Measurements from ENCODE around the gene GLRA2. TPM values are rescaled to one million over a fixed set of nuclear protein-coding genes. Genes with fewer than 3 reads are reported as not detected.
"Not testable (repeated sequence)": the region's sequence is repeated elsewhere in the genome, so short reads cannot be mapped to it uniquely, and the experiment has no call there.

Gene GLRA2
- total RNA-seq, 1 donor from 2014 or later = 2.9 TPM

DNA sequence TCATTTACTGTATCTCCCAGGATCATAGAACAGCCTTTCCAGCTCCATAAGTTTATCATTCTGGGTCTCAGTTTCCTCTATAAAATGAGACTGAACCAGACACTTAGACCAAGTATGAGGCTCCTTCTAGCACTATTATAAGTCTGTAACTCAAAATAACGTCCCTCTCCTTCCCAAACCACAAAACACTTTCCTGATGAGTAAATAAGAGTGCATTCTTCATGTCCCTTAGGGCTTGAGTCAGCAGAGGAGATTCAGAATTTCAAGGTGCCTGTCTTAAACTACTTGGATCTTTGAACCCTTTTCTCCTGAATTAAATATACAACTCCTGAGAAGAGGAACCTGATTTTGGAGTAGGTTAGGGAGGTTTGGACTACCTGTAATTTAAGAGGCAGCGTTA, 62.6 kb downstream of the GLRA2 start:
- DNase-seq (ENCODE audit: low spot score) = no peak

DNA sequence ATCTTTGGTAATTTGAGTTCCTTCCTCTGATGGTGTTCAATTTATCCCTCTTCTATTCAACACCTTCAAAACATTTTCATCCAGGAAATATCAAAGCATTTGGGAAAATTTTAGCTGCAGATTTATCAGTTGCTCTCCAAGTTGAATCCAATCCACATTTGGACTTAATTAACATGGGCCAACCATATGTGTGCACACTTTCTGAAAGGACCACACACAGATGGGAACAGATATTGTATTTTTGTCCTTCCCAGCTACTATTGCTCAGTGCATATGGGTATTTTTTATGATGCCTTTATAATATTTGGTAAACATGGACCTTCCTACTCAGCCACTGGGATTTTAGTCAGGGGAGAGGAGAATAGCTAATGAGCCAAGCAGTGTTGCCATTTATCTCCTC, 65.2 kb downstream of the GLRA2 start:
- no peak for DNase-seq (ENCODE audit: low spot score)

DNA sequence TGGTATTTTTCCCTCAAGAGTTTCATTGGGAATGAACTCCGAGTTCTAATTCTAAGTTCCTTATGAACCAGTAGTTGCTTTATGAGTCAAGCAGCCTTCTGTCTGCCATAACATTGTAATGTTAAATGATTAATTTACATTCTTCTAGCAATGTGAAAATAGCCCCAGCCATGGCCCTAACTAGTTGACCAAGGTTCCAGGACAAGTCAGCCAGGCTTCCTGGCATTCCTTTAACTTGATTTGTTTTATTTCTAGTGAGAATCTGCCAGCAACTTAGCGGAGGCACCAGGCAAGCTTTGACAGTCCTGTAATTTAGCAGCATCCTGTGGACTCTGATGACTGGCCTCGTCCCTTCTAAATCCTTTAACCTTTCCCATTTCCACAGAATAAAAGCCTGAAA, 69.0 kb downstream of the GLRA2 start:
- DNase-seq (ENCODE audit: low spot score) = no peak

DNA sequence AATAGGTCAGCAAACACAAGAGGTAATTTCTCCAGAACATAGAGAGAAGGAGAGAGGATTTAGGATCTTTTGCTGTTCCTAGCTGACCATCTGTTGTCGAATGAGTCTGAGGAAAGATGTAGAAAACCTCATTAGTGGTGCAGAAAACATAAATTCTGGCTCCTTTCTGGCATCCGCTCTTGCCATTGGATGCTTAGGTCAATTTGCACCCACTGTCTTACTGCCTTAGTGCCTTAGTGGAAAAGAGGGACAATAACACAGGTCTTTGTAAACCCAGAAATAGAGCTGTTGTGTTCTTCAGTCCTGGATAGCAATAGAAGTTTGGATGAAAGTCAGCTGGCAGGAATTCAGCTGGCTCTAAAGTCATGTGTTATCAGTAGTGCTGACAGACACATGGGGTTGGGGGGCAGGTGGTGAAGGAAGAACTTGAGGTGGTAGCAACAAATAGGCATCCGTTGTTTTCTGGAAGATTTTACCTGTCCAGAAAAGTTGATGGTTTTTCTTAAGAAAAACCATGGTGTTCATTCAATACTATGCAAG, 78.2 kb downstream of the GLRA2 start:
- no peak for DNase-seq (ENCODE audit: low spot score)

DNA sequence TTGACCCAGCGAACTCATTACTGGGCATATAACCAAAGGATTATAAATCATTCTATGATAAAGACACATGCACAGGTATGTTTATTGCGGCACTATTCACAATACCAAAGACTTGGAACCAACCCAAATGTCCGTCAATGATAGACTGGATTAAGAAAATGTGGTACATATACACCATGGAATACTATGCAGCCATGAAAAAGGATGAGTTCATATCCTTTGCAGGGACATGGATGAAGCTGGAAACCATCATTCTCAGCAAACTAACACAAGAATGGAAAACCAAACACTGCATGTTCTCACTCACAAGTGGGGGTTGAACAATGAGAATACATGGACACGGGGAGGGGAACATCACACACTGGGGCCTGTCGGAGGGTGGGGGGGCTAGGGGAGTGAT, 83.1 kb downstream of the GLRA2 start:
- not testable (repeated sequence) for DNase-seq (ENCODE audit: low spot score)

DNA sequence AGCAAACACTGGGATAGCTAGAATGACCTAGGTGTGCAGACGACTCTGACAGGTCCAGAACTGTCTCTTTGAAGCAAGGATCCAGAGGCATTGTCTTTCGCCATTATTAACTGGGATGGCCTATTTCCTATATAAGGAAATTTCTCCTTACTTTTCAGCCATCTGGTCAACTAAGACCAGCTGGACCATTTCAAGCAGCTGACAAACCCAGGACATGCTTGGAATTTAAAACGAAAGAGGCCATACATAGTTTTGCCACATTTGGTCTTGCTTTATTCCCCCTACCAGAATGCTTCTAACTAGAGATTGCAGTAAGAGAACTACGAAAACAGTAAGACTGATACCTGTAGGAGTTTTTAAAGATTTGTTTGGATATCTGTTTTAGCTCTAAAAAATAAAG, 87.0 kb downstream of the GLRA2 start:
- peak; percentile 63 for DNase-seq (ENCODE audit: low spot score)

DNA sequence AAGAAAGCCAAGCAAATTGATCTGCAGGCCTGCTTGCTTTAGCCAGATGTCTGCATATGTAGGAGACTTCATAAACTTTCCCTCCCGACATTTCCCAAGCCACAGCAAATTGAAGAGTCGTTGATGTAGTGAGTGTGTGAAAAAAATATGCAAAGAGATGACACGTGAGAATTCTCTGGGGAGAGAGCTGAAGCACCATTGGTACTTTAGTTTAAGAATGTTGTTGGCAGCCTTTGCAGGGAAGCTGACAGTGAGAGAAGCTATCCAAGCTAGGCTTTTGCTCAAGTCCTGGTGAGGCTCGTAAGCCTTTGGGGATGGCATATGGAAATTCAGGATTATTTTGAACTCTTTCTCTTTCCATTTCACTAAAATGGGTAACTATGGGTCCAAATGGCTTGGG, 87.5 kb downstream of the GLRA2 start:
- peak; percentile 70 for DNase-seq (ENCODE audit: low spot score)

DNA sequence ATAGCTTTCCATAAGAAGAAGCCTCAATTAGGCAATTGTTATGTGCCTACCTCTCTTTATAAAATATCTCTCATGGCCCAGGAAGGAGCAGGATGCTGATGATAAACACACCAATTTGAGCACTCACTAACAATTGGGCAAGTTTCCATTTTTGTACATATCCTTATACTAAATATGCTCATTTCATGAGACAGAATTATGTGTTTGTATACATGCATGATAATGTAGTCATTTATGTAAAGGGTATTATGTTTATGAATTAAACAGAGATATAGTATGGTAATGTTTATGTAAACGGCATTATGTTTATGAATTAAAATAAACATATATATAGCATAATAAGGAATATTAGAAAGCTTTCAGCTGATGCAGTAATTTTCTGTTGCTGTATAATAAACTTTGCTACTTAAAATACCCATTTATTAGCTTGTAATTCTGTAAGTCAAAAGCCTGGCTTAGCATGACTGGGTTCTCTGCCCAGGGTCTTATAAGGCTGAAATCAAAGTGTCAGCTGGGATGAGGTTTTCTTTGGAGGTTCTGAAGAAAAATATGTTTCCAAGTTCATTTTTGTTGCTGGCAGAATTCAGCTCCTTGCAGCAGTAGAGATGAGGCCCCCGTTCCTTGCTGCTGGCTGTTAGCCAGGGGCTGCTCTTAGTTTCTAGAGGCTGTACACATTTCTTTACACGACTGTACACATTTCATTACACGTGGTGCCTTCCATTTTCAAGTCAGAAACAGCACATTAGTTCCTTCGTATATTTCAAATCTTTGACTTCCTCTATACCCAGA, 89.0 kb downstream of the GLRA2 start:
- DNase-seq (ENCODE audit: low spot score) = peak; percentile 63

DNA sequence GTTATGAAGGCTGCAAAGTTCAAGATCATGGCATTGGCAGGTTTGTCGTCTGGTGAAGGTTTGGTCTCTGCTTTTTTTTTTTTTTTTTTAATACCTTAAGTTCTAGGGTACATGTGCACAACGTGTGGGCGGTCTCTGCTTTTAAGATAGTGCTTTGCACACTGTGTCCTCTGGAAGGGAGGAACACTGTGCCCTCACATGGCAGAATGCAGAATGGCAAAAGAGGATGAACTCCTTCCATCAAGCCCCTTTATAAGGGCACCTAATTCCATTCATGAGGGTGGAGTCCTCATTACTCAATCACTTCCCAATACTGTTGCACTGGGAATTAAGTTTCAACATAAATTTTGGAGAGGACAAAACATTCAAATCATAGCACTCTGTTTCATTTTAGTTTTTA, 101.4 kb downstream of the GLRA2 start:
- no peak for DNase-seq (ENCODE audit: low spot score)

DNA sequence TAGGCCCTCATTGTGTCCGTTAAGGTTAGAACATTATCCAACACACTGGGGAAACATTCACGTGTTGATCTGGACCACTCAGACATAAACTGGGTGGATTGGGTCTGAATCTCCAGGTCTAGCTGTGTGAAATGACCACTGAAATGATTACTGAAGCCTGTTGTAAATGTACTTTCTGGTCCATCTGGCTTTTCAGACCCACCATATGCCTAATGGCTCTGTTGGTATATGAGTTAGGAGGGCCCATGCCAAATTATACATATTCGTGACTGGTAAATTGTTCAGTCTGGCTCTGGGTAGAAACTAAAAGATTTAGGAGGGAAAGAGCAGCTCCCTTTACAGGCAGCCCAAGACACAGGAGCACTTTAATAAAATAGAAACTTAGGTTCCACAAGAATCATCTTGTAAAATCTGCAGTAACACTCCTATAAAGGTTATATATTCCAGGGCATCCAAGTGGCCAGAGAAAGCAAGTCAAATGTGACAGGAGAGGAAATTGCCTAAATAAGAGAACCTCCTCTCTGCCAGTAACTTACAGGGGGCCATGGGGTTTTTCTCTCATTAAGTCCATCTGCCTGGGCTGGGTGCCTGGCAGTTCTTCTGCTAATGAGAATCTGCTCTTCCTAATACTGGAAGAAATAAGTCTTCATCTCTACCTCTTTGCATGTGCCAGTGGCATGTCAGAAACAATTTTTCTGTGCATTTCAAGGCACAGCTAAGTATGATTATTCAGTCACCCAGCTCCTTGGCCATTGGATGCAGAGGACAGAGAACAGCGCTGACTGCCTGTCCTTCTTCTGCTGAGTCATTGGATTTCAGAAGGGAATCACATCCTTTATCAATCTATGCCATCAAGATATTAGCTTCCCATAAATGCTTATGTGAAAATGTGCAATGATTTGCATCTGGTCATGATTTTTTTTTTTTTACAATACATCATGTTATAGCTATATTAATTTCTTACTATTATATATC, 112.6 kb downstream of the GLRA2 start:
- DNase-seq (ENCODE audit: low spot score) = no peak

DNA sequence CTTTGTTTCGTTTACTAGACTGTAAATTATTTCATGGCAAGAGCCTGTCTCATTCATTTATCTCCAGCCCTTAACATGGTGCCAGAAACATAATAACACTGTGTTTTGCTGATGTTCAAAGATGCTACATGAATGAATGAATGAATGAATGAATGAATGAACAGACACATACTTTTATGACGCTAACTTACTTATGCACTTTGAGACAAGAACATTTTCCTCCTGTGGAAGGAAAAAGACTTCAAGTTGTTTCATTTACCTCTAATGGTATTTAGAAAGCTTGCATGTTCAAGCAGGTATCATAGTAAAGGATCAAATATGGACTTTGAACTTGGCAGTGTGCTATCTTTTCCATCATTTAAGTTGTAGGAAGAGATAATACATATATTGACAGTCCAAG, 131.6 kb downstream of the GLRA2 start:
- DNase-seq (ENCODE audit: low spot score) = no peak

DNA sequence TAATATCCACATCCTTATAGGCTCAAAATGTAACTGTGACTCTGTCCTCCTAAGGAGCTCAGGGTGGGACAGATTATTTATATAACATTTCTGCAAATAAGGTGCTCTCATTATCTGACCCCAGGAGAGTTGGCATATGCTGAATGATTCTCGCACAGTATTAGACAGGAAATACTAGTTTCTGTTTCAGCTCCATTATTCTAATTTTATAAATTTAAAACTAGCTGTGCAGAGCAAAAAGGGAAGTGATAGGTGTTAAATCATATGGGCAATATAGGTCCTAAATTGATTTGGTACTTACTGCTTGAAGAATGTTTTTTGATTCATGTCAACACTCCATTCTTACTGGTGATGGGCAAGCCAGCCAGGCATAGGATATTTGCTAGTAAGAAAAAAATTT, 141.5 kb downstream of the GLRA2 start:
- DNase-seq (ENCODE audit: low spot score) = no peak

DNA sequence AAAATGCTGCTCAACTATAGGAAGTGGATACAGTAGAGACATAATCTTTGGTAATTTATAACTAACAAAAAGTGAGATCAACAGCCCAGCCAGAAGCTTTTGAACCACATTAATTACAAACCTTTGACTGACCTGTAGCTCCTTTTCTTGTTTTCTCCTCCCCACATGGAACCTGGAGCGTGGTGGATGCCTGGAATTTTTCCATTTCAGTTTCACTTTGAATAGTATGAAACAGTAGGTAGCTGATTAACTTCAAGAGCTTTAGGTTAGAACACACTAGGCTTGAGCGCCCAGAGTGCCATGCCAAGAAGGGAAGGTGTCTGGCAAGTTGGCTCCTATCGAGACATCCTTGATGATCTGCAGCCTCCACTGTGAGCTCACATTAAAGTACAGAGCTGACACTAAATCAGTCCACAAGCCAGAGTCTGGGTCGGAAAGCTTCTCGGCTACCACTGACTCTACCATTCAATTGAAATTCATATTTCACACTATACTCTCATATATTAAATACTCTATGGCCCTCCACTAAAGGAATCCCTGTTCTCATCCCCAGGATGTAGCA, 143.4 kb downstream of the GLRA2 start:
- DNase-seq (ENCODE audit: low spot score) = no peak

DNA sequence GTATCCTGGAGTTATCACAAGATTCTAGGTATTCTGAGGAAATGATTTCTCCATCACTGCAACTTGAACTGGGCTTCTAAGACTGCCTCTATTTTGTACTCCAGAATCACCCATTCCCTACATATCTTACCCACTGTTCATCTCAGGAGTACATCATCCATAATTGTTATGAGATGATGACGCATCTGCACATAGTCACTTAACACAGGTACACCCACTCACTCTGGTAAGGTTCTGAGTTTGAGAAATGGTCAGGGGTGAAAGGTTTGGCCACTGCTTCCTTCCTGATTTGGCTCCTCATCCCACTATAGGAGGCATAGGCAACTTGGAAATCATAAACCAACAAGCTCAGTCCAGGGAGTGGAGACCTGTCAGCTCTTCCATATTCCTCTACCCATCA, 143.9 kb downstream of the GLRA2 start:
- DNase-seq (ENCODE audit: low spot score) = no peak

DNA sequence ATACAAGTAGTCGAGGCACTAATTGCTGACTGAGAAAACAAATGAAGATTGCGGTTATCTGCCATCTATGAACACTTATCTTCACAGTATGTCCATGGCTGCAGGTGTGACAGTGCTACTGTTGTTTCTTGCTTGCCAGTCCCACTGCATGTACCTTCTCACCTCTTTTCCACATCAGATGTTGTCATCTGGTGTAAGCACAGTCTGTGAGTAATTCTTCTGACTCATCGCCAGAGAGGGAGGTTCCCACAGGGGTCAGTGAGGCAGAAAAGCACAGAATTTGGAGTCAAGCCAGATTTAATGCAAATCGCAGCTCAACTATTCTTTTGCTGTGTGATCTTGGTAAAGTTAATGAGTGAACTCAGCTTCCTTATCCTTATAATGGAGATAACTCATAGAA, 144.4 kb downstream of the GLRA2 start:
- DNase-seq (ENCODE audit: low spot score) = peak; percentile 81

DNA sequence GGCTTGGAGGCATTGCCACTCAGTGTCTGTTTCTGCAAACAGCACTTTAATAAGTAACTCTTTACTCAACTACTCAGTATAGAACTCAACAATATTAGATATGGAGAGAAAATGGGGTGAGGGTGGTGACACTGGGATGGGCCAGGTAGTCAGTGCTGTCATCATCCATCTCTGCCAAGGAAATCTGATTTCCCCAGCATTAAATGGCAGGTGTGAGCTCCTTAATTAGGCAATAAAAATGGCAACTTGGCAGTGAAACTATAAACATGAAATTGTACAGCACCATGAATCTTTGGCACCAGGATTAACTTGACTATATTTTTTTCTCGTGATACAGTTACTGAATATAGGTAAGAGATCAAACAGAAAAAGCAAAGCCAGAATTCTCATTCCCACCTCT, 146.2 kb downstream of the GLRA2 start:
- DNase-seq (ENCODE audit: low spot score) = no peak

DNA sequence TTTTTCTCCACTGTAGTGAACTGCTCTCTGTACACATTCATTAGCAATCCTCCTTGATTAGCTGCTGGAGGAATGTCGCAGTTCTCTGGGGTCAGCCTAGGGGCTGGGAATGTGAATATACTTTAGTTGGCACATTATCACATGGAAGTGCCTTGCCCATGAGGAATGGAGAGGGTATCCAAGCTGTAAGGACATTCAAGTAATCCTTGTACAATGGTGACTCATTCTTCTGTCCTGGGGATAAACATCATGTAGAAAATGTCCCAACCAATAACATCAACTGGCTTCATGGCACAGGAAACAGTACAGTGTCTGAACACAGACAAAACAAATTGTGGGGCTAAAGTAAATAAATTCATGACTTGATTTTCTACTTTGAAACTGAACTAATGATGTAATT, 147.1 kb downstream of the GLRA2 start:
- DNase-seq (ENCODE audit: low spot score) = no peak

DNA sequence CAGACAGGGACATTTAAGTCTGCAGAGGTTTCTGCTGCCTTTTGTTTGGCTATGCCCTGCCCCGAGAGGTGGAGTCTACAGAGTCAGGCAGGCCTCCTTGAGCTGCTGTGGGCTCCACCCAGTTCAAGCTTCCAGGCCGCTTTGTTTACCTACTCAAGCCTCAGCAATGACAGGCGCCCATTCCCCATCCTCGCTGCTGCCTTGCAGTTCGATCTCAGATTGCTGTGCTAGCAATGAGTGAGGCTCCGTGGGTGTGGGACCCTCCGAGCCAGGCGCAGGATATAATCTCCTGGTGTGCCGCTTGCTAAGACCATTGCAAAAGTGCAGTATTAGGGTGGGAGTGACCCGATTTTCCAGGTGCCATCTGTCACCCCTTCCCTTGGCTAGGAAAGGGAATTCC, 159.0 kb downstream of the GLRA2 start:
- not testable (repeated sequence) for DNase-seq (ENCODE audit: low spot score)

DNA sequence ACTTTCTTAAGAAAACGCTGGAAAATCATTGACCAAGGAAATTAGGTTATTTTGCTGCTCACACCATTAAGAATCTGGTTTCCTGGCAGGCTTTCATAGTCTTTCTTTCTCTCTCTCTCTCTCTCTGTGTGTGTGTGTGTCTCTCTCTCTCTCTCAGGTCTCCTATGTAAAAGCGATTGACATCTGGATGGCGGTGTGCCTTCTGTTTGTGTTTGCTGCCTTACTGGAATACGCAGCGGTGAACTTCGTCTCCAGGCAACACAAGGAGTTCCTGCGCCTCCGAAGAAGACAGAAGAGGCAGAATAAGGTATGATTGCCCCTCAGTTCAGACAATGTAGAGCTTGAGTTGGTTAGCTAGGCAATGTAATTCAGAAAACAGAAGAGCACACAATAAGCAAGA, 161.2 kb downstream of the GLRA2 start:
- no peak for DNase-seq (ENCODE audit: low spot score)

DNA sequence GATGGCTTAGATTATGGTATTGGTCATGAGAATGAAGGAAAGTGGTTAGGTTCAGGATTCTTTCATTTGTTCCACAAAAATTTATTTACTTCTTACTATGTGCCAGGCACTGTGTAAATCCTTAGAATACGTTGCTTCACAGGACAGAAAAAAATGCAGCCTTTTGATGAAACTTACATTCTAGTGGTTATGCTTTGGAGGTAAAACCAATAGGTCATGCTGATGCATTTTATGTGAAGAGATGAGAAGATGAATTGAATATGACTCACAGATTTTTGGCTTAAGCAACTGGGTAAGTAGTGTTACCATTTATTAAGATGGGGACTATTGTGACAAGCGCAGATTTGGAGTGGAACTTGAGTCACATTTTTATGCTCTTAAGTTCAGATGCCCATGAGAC, 165.3 kb downstream of the GLRA2 start:
- DNase-seq (ENCODE audit: low spot score) = no peak

DNA sequence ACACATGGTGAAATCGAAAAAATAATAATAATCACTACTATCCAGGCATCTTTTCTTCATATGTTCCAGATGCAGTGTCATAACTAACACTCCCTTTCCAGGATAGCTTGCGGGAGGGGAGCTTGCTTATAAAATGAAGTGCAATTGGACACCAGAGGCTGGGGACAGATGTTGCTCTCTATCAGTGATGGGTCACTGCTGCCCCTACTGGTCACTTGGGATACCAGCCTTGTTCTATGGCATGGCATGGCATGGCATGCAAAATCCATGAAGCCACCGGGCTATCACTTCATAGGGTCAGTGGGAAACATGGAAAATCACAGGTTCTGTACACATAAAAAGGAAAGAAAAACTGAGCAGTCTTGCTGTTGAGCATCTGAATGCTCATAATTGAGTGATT, 168.1 kb downstream of the GLRA2 start:
- no peak for DNase-seq (ENCODE audit: low spot score)

DNA sequence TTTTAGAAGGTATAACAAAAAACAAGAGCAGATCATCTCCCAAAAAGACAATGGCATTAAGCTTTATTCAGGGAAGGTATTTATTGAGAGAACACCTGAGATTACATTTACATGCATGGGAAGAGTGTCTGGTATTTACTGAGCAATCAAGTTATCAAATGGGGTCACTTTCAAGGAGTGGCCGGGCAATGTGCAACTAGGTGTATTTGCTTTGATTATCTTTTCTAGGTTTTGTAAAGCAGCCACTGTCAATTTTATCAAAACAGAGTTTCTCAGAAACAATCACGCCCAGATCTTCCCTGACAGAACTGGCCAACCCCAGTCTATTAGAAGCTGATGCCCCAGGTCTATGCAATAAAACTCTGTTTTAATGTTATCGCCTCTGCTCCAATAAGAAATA, 169.5 kb downstream of the GLRA2 start:
- no peak for DNase-seq (ENCODE audit: low spot score)

Measured in umbilical cord (tissue), 2 donors.